Measurements from ENCODE around the gene IGF2BP2.
A peak's percentile ranks its signal among the peaks of the same experiment; 100 is the strongest.

IGF2BP2 gene

GRCh38 chr3:185730550-185730949 is 94.3 kb downstream of the IGF2BP2 start:
- no peak overlapping the region for H3K4me2 ChIP-seq (ENCODE audit: low read length)
- H2BK5ac ChIP-seq (ENCODE audit: low read depth, low read length, poor library complexity): no peak overlapping the region
- H4K8ac ChIP-seq (ENCODE audit: low read depth, low read length): no peak overlapping the region
- H4K12ac ChIP-seq (ENCODE audit: low read depth, low read length): no peak overlapping the region
- no peaks in the 10 kb centered on the region for H3K27me3 ChIP-seq (ENCODE audit: insufficient read depth, low read length)
- H3K27ac ChIP-seq (ENCODE audit: low read depth, low read length): no peak overlapping the region
- H2AK5ac ChIP-seq (ENCODE audit: low read length): no peak overlapping the region
- no peaks in the 10 kb centered on the region for H3K9me3 ChIP-seq (ENCODE audit: insufficient read depth, low read depth, low read length)
- no peaks in the 10 kb centered on the region for H3K36me3 ChIP-seq (ENCODE audit: control insufficient read depth in 1 of 2, insufficient read depth in 2 of 2, low read length in 2 of 2)
- no peak overlapping the region for H4K91ac ChIP-seq (ENCODE audit: low read depth, low read length)
- H3K18ac ChIP-seq (ENCODE audit: low read length): no peak overlapping the region
- no peak overlapping the region for H2BK120ac ChIP-seq (ENCODE audit: insufficient read depth, low read length, poor library complexity)
- no peak overlapping the region for H2AFZ ChIP-seq (ENCODE audit: insufficient read depth, low read length, poor library complexity)
- WGBS (ENCODE audit: extremely low coverage, insufficient coverage, insufficient read length): no CpG with 5 or more reads among the region's 8 CpGs
- peaks cover 4% of the 10 kb centered on the region for H3K79me1 ChIP-seq (ENCODE audit: low read length)
- peaks cover 9% of the 10 kb centered on the region for H3K79me2 ChIP-seq (ENCODE audit: control insufficient read depth, insufficient read depth, low read length, poor library complexity)
- H3K23ac ChIP-seq (ENCODE audit: low read length): no peak overlapping the region
- H3K4ac ChIP-seq (ENCODE audit: low read depth, low read length): peak overlapping the region; percentile 90
- no peak overlapping the region for H2BK12ac ChIP-seq (ENCODE audit: low read length)
- H3K4me1 ChIP-seq (ENCODE audit: control insufficient read depth in 1 of 2, insufficient read depth in 2 of 2, low read length in 2 of 2): peaks cover 18 to 23% of the 10 kb centered on the region in 2 experiments
- H3K9ac ChIP-seq (ENCODE audit: low read length): no peak overlapping the region
- no peak for DNase-seq
- no peak overlapping the region for H3K4me3 ChIP-seq (ENCODE audit: low read depth, low read length)
- H3K14ac ChIP-seq (ENCODE audit: low read length): no peak overlapping the region

GRCh38 chr3:185729337-185730055 is 95.3 kb downstream of the IGF2BP2 start:
- no peak overlapping the region for H2BK12ac ChIP-seq (ENCODE audit: low read length)
- peaks cover 4% of the 10 kb centered on the region for H3K79me1 ChIP-seq (ENCODE audit: low read length)
- no peak overlapping the region for H3K4me2 ChIP-seq (ENCODE audit: low read length)
- H3K27ac ChIP-seq (ENCODE audit: low read depth, low read length): no peak overlapping the region
- H2BK5ac ChIP-seq (ENCODE audit: low read depth, low read length, poor library complexity): no peak overlapping the region
- H3K4ac ChIP-seq (ENCODE audit: low read depth, low read length): no peak overlapping the region
- H3K79me2 ChIP-seq (ENCODE audit: control insufficient read depth, insufficient read depth, low read length, poor library complexity): peaks cover 13% of the 10 kb centered on the region
- H3K18ac ChIP-seq (ENCODE audit: low read length): no peak overlapping the region
- no peak overlapping the region for H3K14ac ChIP-seq (ENCODE audit: low read length)
- DNase-seq: peak in 1 of 2 donors; percentile 57
- no peak overlapping the region for H4K8ac ChIP-seq (ENCODE audit: low read depth, low read length)
- no peaks in the 10 kb centered on the region for H3K9me3 ChIP-seq (ENCODE audit: insufficient read depth, low read depth, low read length)
- no peak overlapping the region for H3K9ac ChIP-seq (ENCODE audit: low read length)
- H2BK120ac ChIP-seq (ENCODE audit: insufficient read depth, low read length, poor library complexity): no peak overlapping the region
- H2AFZ ChIP-seq (ENCODE audit: insufficient read depth, low read length, poor library complexity): no peak overlapping the region
- no peaks in the 10 kb centered on the region for H3K27me3 ChIP-seq (ENCODE audit: insufficient read depth, low read length)
- H3K4me1 ChIP-seq (ENCODE audit: control insufficient read depth in 1 of 2, insufficient read depth in 2 of 2, low read length in 2 of 2): peaks cover 18 to 23% of the 10 kb centered on the region in 2 experiments
- no peak overlapping the region for H2AK5ac ChIP-seq (ENCODE audit: low read length)
- no peaks in the 10 kb centered on the region for H3K36me3 ChIP-seq (ENCODE audit: control insufficient read depth in 1 of 2, insufficient read depth in 2 of 2, low read length in 2 of 2)
- WGBS (ENCODE audit: extremely low coverage, insufficient coverage, insufficient read length): no CpG with 5 or more reads among the region's 7 CpGs
- no peak overlapping the region for H3K4me3 ChIP-seq (ENCODE audit: low read depth, low read length)
- H4K91ac ChIP-seq (ENCODE audit: low read depth, low read length): no peak overlapping the region
- H3K23ac ChIP-seq (ENCODE audit: low read length): no peak overlapping the region
- no peak overlapping the region for H4K12ac ChIP-seq (ENCODE audit: low read depth, low read length)

- Histone ChIP-seq H3K14ac (ENCODE audit: low read length) (no peak overlapping the region), H3K18ac (ENCODE audit: low read length) (no peak overlapping the region), H2BK120ac (ENCODE audit: insufficient read depth, low read length, poor library complexity) (no peak overlapping the region), H3K36me3 (ENCODE audit: control insufficient read depth in 1 of 2, insufficient read depth in 2 of 2, low read length in 2 of 2) (no peaks in the 10 kb centered on the region), H2BK5ac (ENCODE audit: low read depth, low read length, poor library complexity) (no peak overlapping the region), H3K27ac (ENCODE audit: low read depth, low read length) (no peak overlapping the region), H4K12ac (ENCODE audit: low read depth, low read length) (no peak overlapping the region), H3K79me2 (ENCODE audit: control insufficient read depth, insufficient read depth, low read length, poor library complexity) (peaks cover 16% of the 10 kb centered on the region), H2AK5ac (ENCODE audit: low read length) (no peak overlapping the region), H3K4me2 (ENCODE audit: low read length) (no peak overlapping the region), H3K4me3 (ENCODE audit: low read depth, low read length) (no peak overlapping the region), H3K23ac (ENCODE audit: low read length) (no peak overlapping the region), H3K9me3 (ENCODE audit: insufficient read depth, low read depth, low read length) (no peaks in the 10 kb centered on the region), H3K4me1 (ENCODE audit: control insufficient read depth in 1 of 2, insufficient read depth in 2 of 2, low read length in 2 of 2) (peaks cover 18 to 23% of the 10 kb centered on the region in 2 experiments), H4K8ac (ENCODE audit: low read depth, low read length) (no peak overlapping the region), H3K27me3 (ENCODE audit: insufficient read depth, low read length) (no peaks in the 10 kb centered on the region), H4K91ac (ENCODE audit: low read depth, low read length) (no peak overlapping the region), H2BK12ac (ENCODE audit: low read length) (no peak overlapping the region), H3K9ac (ENCODE audit: low read length) (no peak overlapping the region), H2AFZ (ENCODE audit: insufficient read depth, low read length, poor library complexity) (no peak overlapping the region), H3K4ac (ENCODE audit: low read depth, low read length) (peak overlapping the region; percentile 64), H3K79me1 (ENCODE audit: low read length) (peaks cover 4% of the 10 kb centered on the region)
- DNase-seq: peak in 1 of 2 donors; percentile 81
- WGBS (ENCODE audit: extremely low coverage, insufficient coverage, insufficient read length): no CpG with 5 or more reads among the region's 10 CpGs
These were observed 96.1 kb downstream of the IGF2BP2 start for GRCh38 chr3:185728630-185729336.

- Histone ChIP-seq H3K4me1 (ENCODE audit: control insufficient read depth in 1 of 2, insufficient read depth in 2 of 2, low read length in 2 of 2) (peaks cover 18 to 23% of the 10 kb centered on the region in 2 experiments), H3K9me3 (ENCODE audit: insufficient read depth, low read depth, low read length) (no peaks in the 10 kb centered on the region), H3K4me2 (ENCODE audit: low read length) (no peak overlapping the region), H3K27ac (ENCODE audit: low read depth, low read length) (no peak overlapping the region), H2AFZ (ENCODE audit: insufficient read depth, low read length, poor library complexity) (no peak overlapping the region), H3K36me3 (ENCODE audit: control insufficient read depth in 1 of 2, insufficient read depth in 2 of 2, low read length in 2 of 2) (no peaks in the 10 kb centered on the region), H3K23ac (ENCODE audit: low read length) (no peak overlapping the region), H2BK120ac (ENCODE audit: insufficient read depth, low read length, poor library complexity) (no peak overlapping the region), H3K9ac (ENCODE audit: low read length) (no peak overlapping the region), H4K12ac (ENCODE audit: low read depth, low read length) (no peak overlapping the region), H3K18ac (ENCODE audit: low read length) (peak overlapping the region; percentile 89), H3K79me2 (ENCODE audit: control insufficient read depth, insufficient read depth, low read length, poor library complexity) (peaks cover 20% of the 10 kb centered on the region), H3K79me1 (ENCODE audit: low read length) (peaks cover 4% of the 10 kb centered on the region), H3K14ac (ENCODE audit: low read length) (no peak overlapping the region), H2AK5ac (ENCODE audit: low read length) (no peak overlapping the region), H2BK5ac (ENCODE audit: low read depth, low read length, poor library complexity) (no peak overlapping the region), H3K4ac (ENCODE audit: low read depth, low read length) (peak overlapping the region; percentile 90), H2BK12ac (ENCODE audit: low read length) (peak overlapping the region; percentile 15), H4K91ac (ENCODE audit: low read depth, low read length) (no peak overlapping the region), H4K8ac (ENCODE audit: low read depth, low read length) (peak overlapping the region; percentile 48), H3K4me3 (ENCODE audit: low read depth, low read length) (no peak overlapping the region), H3K27me3 (ENCODE audit: insufficient read depth, low read length) (no peaks in the 10 kb centered on the region)
- WGBS (ENCODE audit: extremely low coverage, insufficient coverage, insufficient read length): no CpG with 5 or more reads among the region's 9 CpGs
- no peak for DNase-seq
These were observed 97.0 kb downstream of the IGF2BP2 start for GRCh38 chr3:185727873-185728272.
